HEK293T (cell line): Measurements from ENCODE around the gene PATJ.

Source experiments
- FOXK2 ChIP-seq: fragments of 450-650 bp; IDR thresholded peaks from 2 replicates; pipeline ENCODE4 v1.6.1; 2016; ENCODE audit warnings: mild to moderate bottlenecking
- ZNF384 ChIP-seq: fragments of 450-650 bp; IDR thresholded peaks from 2 replicates; pipeline ENCODE4 v1.6.1; 2016
- TF ChIP-seq, protein P1 (sequence below): fragments of 450-650 bp; IDR thresholded peaks from 2 replicates; pipeline ENCODE4 v1.6.1; 2016

DNA sequence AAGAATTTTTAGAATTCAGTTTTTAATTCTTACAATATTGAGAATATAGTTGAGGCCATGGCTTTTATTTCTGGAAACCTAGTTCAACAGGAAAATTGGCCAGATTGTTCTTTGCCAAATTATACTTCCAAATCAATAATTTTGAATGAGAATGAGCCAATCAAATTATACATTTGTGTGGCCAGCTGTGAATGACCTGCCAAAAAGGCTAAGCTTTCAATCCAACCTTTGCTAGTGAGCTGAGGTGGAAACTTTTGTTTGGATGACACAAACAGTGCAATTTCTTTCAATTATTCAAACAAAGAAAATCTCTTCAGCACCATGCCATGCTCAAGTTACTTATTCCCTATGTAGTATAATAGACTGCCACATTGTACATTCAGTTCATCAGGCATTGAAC, 167.8 kb downstream of the PATJ start:
- TF ChIP-seq, protein P1, sequence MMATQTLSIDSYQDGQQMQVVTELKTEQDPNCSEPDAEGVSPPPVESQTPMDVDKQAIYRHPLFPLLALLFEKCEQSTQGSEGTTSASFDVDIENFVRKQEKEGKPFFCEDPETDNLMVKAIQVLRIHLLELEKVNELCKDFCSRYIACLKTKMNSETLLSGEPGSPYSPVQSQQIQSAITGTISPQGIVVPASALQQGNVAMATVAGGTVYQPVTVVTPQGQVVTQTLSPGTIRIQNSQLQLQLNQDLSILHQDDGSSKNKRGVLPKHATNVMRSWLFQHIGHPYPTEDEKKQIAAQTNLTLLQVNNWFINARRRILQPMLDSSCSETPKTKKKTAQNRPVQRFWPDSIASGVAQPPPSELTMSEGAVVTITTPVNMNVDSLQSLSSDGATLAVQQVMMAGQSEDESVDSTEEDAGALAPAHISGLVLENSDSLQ: no peak
- TF ChIP-seq FOXK2: no peak
- TF ChIP-seq ZNF384: no peak
